ENCODE results near the gene AGBL3. TPM values are rescaled to one million over a fixed set of nuclear protein-coding genes. Genes with fewer than 3 reads are reported as not detected.

AGBL3 gene
- total and polyA plus RNA-seq, 2 experiments from 2014 or later: 3.2 to 5.6 TPM

DNA sequence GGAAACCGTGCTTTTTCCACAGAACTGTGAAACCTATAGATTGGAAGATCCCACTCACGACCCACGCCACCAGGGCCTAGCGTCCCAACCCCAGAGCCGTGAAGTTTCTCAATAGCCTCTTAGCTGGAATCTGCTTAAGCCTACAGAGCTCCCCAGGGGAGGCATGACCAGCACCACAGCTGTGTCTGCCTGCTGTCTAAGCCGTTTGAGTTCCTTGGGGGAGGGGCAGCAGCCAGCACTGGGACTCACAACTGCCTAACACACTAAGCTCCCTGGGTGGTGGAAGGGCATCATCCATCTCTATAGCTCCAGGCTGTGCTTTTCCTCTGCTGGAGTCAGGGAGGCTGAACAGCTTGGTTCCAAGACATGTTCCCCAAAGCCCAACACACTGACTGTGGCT is 135.6 kb downstream of the AGBL3 start:
- no peak for ATAC-seq
- H2AFZ ChIP-seq: no peak overlapping the region
- H3K4me3 ChIP-seq: no peak overlapping the region
- no peak overlapping the region for H3K4me2 ChIP-seq
- H3F3A ChIP-seq (replicated peaks; ENCODE audit: low read depth): no peaks in the 10 kb centered on the region
- no peak overlapping the region for H3K27ac Mint-ChIP-seq
- no peak for DNase-seq (ENCODE audit: low spot score)
- H3K9me2 ChIP-seq (ENCODE audit: insufficient read depth): 0 out of 2 replicates have a peak, but pooled peaks cover 3% of the 10 kb centered on the region
- no peak overlapping the region for H3K27ac ChIP-seq (ENCODE audit: low read depth)
- TF ChIP-seq STAT1 (IDR thresholded peaks at IDR 0.05; ENCODE audit: unreplicated experiment) (no peak), POLR2AphosphoS5 (IDR thresholded peaks at IDR 0.05; ENCODE audit: low read depth) (no peak), ZNF331 (CRISPR knock-in tag; IDR thresholded peaks at IDR 0.05; ENCODE audit: low read depth) (no peak), CREB1 (CRISPR knock-in tag; IDR thresholded peaks at IDR 0.05; ENCODE audit: low read depth) (no peak), EZH2 (IDR thresholded peaks at IDR 0.05; ENCODE audit: low read depth, unreplicated experiment) (no peak), NANOG (IDR thresholded peaks at IDR 0.05; ENCODE audit: borderline replicate concordance) (no peak), ZNF114 (CRISPR knock-in tag; IDR thresholded peaks at IDR 0.05) (no peak), JUNB (IDR thresholded peaks at IDR 0.05; ENCODE audit: unreplicated experiment) (no peak), EZH2phosphoT487 (IDR thresholded peaks at IDR 0.05; ENCODE audit: unreplicated experiment) (no peak)
- TF ChIP-seq, protein P1, sequence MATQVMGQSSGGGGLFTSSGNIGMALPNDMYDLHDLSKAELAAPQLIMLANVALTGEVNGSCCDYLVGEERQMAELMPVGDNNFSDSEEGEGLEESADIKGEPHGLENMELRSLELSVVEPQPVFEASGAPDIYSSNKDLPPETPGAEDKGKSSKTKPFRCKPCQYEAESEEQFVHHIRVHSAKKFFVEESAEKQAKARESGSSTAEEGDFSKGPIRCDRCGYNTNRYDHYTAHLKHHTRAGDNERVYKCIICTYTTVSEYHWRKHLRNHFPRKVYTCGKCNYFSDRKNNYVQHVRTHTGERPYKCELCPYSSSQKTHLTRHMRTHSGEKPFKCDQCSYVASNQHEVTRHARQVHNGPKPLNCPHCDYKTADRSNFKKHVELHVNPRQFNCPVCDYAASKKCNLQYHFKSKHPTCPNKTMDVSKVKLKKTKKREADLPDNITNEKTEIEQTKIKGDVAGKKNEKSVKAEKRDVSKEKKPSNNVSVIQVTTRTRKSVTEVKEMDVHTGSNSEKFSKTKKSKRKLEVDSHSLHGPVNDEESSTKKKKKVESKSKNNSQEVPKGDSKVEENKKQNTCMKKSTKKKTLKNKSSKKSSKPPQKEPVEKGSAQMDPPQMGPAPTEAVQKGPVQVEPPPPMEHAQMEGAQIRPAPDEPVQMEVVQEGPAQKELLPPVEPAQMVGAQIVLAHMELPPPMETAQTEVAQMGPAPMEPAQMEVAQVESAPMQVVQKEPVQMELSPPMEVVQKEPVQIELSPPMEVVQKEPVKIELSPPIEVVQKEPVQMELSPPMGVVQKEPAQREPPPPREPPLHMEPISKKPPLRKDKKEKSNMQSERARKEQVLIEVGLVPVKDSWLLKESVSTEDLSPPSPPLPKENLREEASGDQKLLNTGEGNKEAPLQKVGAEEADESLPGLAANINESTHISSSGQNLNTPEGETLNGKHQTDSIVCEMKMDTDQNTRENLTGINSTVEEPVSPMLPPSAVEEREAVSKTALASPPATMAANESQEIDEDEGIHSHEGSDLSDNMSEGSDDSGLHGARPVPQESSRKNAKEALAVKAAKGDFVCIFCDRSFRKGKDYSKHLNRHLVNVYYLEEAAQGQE (IDR thresholded peaks at IDR 0.05; ENCODE audit: unreplicated experiment): no peak
- TF ChIP-seq, protein P2, sequence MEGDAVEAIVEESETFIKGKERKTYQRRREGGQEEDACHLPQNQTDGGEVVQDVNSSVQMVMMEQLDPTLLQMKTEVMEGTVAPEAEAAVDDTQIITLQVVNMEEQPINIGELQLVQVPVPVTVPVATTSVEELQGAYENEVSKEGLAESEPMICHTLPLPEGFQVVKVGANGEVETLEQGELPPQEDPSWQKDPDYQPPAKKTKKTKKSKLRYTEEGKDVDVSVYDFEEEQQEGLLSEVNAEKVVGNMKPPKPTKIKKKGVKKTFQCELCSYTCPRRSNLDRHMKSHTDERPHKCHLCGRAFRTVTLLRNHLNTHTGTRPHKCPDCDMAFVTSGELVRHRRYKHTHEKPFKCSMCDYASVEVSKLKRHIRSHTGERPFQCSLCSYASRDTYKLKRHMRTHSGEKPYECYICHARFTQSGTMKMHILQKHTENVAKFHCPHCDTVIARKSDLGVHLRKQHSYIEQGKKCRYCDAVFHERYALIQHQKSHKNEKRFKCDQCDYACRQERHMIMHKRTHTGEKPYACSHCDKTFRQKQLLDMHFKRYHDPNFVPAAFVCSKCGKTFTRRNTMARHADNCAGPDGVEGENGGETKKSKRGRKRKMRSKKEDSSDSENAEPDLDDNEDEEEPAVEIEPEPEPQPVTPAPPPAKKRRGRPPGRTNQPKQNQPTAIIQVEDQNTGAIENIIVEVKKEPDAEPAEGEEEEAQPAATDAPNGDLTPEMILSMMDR (conservative IDR thresholded peaks at IDR 0.05; ENCODE audit: low read depth in 2 of 2): no peak
- TF ChIP-seq, protein P3, sequence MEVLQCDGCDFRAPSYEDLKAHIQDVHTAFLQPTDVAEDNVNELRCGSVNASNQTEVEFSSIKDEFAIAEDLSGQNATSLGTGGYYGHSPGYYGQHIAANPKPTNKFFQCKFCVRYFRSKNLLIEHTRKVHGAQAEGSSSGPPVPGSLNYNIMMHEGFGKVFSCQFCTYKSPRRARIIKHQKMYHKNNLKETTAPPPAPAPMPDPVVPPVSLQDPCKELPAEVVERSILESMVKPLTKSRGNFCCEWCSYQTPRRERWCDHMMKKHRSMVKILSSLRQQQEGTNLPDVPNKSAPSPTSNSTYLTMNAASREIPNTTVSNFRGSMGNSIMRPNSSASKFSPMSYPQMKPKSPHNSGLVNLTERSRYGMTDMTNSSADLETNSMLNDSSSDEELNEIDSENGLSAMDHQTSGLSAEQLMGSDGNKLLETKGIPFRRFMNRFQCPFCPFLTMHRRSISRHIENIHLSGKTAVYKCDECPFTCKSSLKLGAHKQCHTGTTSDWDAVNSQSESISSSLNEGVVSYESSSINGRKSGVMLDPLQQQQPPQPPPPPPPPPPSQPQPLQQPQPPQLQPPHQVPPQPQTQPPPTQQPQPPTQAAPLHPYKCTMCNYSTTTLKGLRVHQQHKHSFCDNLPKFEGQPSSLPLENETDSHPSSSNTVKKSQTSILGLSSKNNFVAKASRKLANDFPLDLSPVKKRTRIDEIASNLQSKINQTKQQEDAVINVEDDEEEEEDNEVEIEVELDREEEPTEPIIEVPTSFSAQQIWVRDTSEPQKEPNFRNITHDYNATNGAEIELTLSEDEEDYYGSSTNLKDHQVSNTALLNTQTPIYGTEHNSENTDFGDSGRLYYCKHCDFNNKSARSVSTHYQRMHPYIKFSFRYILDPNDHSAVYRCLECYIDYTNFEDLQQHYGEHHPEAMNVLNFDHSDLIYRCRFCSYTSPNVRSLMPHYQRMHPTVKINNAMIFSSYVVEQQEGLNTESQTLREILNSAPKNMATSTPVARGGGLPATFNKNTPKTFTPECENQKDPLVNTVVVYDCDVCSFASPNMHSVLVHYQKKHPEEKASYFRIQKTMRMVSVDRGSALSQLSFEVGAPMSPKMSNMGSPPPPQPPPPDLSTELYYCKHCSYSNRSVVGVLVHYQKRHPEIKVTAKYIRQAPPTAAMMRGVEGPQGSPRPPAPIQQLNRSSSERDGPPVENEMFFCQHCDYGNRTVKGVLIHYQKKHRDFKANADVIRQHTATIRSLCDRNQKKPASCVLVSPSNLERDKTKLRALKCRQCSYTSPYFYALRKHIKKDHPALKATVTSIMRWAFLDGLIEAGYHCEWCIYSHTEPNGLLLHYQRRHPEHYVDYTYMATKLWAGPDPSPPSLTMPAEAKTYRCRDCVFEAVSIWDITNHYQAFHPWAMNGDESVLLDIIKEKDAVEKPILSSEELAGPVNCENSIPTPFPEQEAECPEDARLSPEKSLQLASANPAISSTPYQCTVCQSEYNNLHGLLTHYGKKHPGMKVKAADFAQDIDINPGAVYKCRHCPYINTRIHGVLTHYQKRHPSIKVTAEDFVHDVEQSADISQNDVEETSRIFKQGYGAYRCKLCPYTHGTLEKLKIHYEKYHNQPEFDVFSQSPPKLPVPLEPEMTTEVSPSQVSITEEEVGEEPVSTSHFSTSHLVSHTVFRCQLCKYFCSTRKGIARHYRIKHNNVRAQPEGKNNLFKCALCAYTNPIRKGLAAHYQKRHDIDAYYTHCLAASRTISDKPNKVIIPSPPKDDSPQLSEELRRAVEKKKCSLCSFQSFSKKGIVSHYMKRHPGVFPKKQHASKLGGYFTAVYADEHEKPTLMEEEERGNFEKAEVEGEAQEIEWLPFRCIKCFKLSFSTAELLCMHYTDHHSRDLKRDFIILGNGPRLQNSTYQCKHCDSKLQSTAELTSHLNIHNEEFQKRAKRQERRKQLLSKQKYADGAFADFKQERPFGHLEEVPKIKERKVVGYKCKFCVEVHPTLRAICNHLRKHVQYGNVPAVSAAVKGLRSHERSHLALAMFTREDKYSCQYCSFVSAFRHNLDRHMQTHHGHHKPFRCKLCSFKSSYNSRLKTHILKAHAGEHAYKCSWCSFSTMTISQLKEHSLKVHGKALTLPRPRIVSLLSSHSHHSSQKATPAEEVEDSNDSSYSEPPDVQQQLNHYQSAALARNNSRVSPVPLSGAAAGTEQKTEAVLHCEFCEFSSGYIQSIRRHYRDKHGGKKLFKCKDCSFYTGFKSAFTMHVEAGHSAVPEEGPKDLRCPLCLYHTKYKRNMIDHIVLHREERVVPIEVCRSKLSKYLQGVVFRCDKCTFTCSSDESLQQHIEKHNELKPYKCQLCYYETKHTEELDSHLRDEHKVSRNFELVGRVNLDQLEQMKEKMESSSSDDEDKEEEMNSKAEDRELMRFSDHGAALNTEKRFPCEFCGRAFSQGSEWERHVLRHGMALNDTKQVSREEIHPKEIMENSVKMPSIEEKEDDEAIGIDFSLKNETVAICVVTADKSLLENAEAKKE (CRISPR knock-in tag; IDR thresholded peaks at IDR 0.05): no peak
- TF ChIP-seq, protein P4, sequence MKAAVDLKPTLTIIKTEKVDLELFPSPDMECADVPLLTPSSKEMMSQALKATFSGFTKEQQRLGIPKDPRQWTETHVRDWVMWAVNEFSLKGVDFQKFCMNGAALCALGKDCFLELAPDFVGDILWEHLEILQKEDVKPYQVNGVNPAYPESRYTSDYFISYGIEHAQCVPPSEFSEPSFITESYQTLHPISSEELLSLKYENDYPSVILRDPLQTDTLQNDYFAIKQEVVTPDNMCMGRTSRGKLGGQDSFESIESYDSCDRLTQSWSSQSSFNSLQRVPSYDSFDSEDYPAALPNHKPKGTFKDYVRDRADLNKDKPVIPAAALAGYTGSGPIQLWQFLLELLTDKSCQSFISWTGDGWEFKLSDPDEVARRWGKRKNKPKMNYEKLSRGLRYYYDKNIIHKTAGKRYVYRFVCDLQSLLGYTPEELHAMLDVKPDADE (IDR thresholded peaks at IDR 0.05): no peak
- peaks cover 19% of the 10 kb centered on the region for H3K9me3 Mint-ChIP-seq
- peaks cover 17% of the 10 kb centered on the region for H3K36me3 Mint-ChIP-seq (ENCODE audit: low read depth)
- H3K36me3 ChIP-seq (ENCODE audit: insufficient read depth): no peaks in the 10 kb centered on the region
- 0 out of 3 replicates have a peak, but pooled peaks cover 3% of the 10 kb centered on the region for H3K4me1 Mint-ChIP-seq
- peaks cover 2% of the 10 kb centered on the region for H3K27me3 Mint-ChIP-seq (ENCODE audit: insufficient read depth, low read depth, poor library complexity)
- H3K27me3 ChIP-seq (ENCODE audit: insufficient read depth): no peaks in the 10 kb centered on the region
- no peak overlapping the region for H3K4me3 Mint-ChIP-seq
- H3K4me1 ChIP-seq (ENCODE audit: insufficient read depth): no peaks in the 10 kb centered on the region
- no peaks in the 10 kb centered on the region for H3K79me2 ChIP-seq (replicated peaks; ENCODE audit: insufficient read depth)
- H4K20me1 ChIP-seq (replicated peaks; ENCODE audit: insufficient read depth): no peaks in the 10 kb centered on the region
